Thyroid gland (tissue), 4 donors: ENCODE results near the gene POU6F2. TPM values are rescaled to one million over a fixed set of nuclear protein-coding genes. Genes with fewer than 3 reads are reported as not detected.
"Not testable (repeated sequence)": the region's sequence is repeated elsewhere in the genome, so short reads cannot be mapped to it uniquely, and the experiment has no call there.

Experiments used
- DNase-seq, 2 donors: peaks; one replicate each; pipeline ENCODE4 v3.0.0-alpha.2; 2019
- H3K27ac ChIP-seq, 3 donors: fragments of 200-600 bp; sonication (generic); 1 replicate in 2 of 3; 2 replicates in 1 of 3; pipeline ENCODE4 v1.5.1; 2016 to 2019; ENCODE audit warnings: mild to moderate bottlenecking in 1 of 3, moderate library complexity in 1 of 3
- H3K27me3 ChIP-seq: fragments of 200-600 bp; sonication (generic); one replicate; pipeline ENCODE4 v1.5.1; 2019
- H3K36me3 ChIP-seq, 2 donors: fragments of 200-600 bp; sonication (generic); one replicate each; pipeline ENCODE4 v1.5.1; 2016 to 2019
- H3K4me1 ChIP-seq, 2 donors: fragments of 200-600 bp; sonication (generic); one replicate each; pipeline ENCODE4 v1.5.1; 2017 to 2019
- H3K4me3 ChIP-seq, 3 donors: fragments of 200-600 bp; sonication (generic); replicated peaks in 1 of 3; 1 replicate in 2 of 3; 2 replicates in 1 of 3; pipeline ENCODE4 v1.5.1; 2016; ENCODE audit warnings: mild to moderate bottlenecking in 1 of 3
- H3K9me3 ChIP-seq: fragments of 200-600 bp; sonication (generic); one replicate; pipeline ENCODE4 v1.5.1; 2017
- POLR2A ChIP-seq, 2 donors: fragments of 450-650 bp; IDR thresholded peaks; one replicate each; pipeline ENCODE4 v1.6.1; 2017; ENCODE audit warnings: antibody characterized with exemption in 2 of 2, mild to moderate bottlenecking in 2 of 2, moderate library complexity in 1 of 2
- WGBS, 2 donors: methylation state at CpG; one replicate each; pipeline ENCODE4 v1.1.5; 2017; 5-methylcytosine and 5-hydroxymethylcytosine counted together
- intact Hi-C: fragments of 100-400 bp; cut with DNase I; formaldehyde crosslinking; loops from one replicate; pipeline ENCODE4 v1.15.1; 2023
- total RNA-seq, 4 donors: library from RNA; depleted of rRNA; stranded (reverse); fragments of >200 nt; gene quantifications; one replicate each; pipeline ENCODE4 v1.2.3, GENCODE V29; 2016
- TF ChIP-seq, protein P1 (sequence below), 6 experiments: fragments of 200-600 bp in 3 of 6; fragments of 450-650 bp in 3 of 6; sonication (generic) in 3 of 6; IDR thresholded peaks; one replicate each; pipeline ENCODE4 v1.5.1; 2016 to 2019; ENCODE audit warnings: antibody characterized with exemption in 6 of 6, mild to moderate bottlenecking in 2 of 6, inconsistent platforms in 1 of 6, moderate library complexity in 1 of 6

POU6F2 gene
- total RNA-seq, 4 donors from 2014 or later, result 0.33 TPM; not detected in 3

DNA sequence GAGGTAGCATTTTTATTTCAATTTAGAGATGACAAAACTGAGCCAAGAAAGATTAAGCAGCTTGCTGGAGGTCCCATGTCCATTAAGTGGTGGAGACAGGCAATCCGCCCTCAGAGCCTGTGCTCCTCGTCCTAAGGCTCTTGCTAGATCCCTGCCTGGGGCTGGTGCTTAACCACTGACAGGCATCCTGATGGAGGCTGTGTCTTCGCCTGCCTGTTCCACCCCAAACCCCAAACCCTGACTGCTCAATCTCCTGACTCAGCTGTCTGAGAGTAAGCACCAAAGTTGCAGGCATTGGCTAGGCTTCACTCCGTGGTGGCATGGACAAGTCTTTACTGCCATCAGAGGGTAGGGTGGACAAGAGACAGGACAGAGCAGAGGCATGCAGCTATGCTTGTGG, 209.4 kb downstream of the POU6F2 start:
- no peaks in the 10 kb centered on the region for H3K36me3 ChIP-seq
- no peak overlapping the region for H3K27ac ChIP-seq
- H3K27me3 ChIP-seq, result no peaks in the 10 kb centered on the region
- H3K9me3 ChIP-seq, result no peaks in the 10 kb centered on the region
- intact Hi-C loops, result no loop called here
- TF ChIP-seq, protein P1, sequence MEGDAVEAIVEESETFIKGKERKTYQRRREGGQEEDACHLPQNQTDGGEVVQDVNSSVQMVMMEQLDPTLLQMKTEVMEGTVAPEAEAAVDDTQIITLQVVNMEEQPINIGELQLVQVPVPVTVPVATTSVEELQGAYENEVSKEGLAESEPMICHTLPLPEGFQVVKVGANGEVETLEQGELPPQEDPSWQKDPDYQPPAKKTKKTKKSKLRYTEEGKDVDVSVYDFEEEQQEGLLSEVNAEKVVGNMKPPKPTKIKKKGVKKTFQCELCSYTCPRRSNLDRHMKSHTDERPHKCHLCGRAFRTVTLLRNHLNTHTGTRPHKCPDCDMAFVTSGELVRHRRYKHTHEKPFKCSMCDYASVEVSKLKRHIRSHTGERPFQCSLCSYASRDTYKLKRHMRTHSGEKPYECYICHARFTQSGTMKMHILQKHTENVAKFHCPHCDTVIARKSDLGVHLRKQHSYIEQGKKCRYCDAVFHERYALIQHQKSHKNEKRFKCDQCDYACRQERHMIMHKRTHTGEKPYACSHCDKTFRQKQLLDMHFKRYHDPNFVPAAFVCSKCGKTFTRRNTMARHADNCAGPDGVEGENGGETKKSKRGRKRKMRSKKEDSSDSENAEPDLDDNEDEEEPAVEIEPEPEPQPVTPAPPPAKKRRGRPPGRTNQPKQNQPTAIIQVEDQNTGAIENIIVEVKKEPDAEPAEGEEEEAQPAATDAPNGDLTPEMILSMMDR (IDR thresholded peaks at IDR 0.05), result no peak
- no peak for TF ChIP-seq POLR2A (IDR thresholded peaks at IDR 0.05)
- WGBS, 2 donors, result 60 to 66% methylated on average over 3 to 4 of the region's 4 CpGs
- no peak overlapping the region for H3K4me3 ChIP-seq
- DNase-seq, result no peak
- H3K4me1 ChIP-seq, result no peaks in the 10 kb centered on the region

DNA sequence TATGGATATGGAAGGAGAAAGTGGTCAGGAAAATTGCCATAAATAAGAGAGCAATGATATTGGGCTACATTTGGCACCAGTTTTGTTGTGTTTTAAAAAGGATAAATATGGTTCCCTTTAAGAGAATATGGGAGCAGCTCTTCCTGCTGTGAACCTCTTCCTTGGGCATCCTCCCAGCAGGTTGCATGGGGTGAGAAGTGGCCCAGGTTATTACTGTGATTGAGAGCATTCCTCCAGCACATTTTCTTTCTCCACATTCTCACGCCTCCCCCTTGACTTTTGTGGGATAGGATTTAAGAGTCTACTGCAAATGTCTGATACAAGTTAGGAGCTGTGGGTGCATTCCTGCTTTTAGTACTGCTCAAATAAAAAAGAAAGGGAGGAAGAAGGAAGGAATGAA, 214.8 kb downstream of the POU6F2 start:
- H3K36me3 ChIP-seq, result no peaks in the 10 kb centered on the region
- H3K27me3 ChIP-seq, result no peaks in the 10 kb centered on the region
- no peak overlapping the region for H3K4me3 ChIP-seq
- 46 to 61% methylated on average over 1 of the region's 1 CpG for WGBS, 2 donors
- no peak overlapping the region for H3K27ac ChIP-seq
- DNase-seq, result no peak
- intact Hi-C loops, result no loop called here
- no peak for TF ChIP-seq POLR2A (IDR thresholded peaks at IDR 0.05)
- TF ChIP-seq, protein P1 (IDR thresholded peaks at IDR 0.05), result no peak
- no peaks in the 10 kb centered on the region for H3K4me1 ChIP-seq
- no peaks in the 10 kb centered on the region for H3K9me3 ChIP-seq

DNA sequence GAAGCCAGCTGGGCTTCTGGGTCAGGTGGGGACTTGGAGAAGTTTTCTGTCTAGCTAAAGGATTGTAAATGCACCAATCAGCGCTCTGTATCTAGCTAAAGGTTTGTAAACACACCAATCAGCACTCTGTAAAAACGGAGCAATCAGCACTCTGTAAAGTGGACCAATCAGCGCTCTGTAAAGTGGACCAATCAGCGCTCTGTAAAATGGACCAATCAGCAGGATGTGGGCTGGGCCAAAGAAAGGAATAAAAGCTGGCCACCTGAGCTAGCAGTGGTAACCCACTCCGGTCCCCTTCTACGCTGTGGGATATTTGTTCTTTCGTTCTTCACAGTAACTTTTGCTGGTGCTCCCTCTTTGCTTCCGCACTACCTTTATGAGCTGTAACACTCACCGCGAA, 216.7 kb downstream of the POU6F2 start:
- intact Hi-C loops, H3K36me3 ChIP-seq, H3K4me1 ChIP-seq, H3K4me3 ChIP-seq, H3K27me3 ChIP-seq, H3K9me3 ChIP-seq, DNase-seq, H3K27ac ChIP-seq: not testable (repeated sequence)
- WGBS, 2 donors, result 90 to 92% methylated on average over 10 of the region's 10 CpGs

- H3K4me3 ChIP-seq, result no peak overlapping the region
- no peak for DNase-seq
- no peaks in the 10 kb centered on the region for H3K9me3 ChIP-seq
- H3K36me3 ChIP-seq, result no peaks in the 10 kb centered on the region
- intact Hi-C loops, result no loop called here
- no peaks in the 10 kb centered on the region for H3K27me3 ChIP-seq
- TF ChIP-seq POLR2A (IDR thresholded peaks at IDR 0.05), result no peak
- TF ChIP-seq, protein P1 (IDR thresholded peaks at IDR 0.05), result no peak
- H3K4me1 ChIP-seq, result no peaks in the 10 kb centered on the region
- H3K27ac ChIP-seq, result no peak overlapping the region
- WGBS, 2 donors, result 89% methylated on average over 5 of the region's 5 CpGs
Measured at GRCh38 chr7:39195967-39196366, 218.3 kb downstream of the POU6F2 start.

- WGBS, 2 donors, result 92 to 98% methylated on average over 1 of the region's 1 CpG
- Histone ChIP-seq H3K4me1 (no peaks in the 10 kb centered on the region), H3K36me3 (no peaks in the 10 kb centered on the region), H3K9me3 (no peaks in the 10 kb centered on the region), H3K27ac (no peak overlapping the region), H3K4me3 (no peak overlapping the region), H3K27me3 (no peaks in the 10 kb centered on the region)
- no peak for DNase-seq
- TF ChIP-seq POLR2A (IDR thresholded peaks at IDR 0.05), result no peak
- TF ChIP-seq, protein P1 (IDR thresholded peaks at IDR 0.05), result no peak
- intact Hi-C loops, result no loop called here
Measured at GRCh38 chr7:39197831-39198230, 220.1 kb downstream of the POU6F2 start.

- TF ChIP-seq POLR2A (IDR thresholded peaks at IDR 0.05), result no peak
- TF ChIP-seq, protein P1 (IDR thresholded peaks at IDR 0.05), result no peak
- Histone ChIP-seq H3K36me3 (no peaks in the 10 kb centered on the region), H3K4me3 (no peak overlapping the region), H3K27ac (no peak overlapping the region), H3K27me3 (no peaks in the 10 kb centered on the region), H3K4me1 (no peaks in the 10 kb centered on the region), H3K9me3 (no peaks in the 10 kb centered on the region)
- 82 to 87% methylated on average over 2 of the region's 2 CpGs for WGBS, 2 donors
- DNase-seq, result no peak
- intact Hi-C loops, result no loop called here
Measured at GRCh38 chr7:39198556-39198955, 220.8 kb downstream of the POU6F2 start.
